Mononuclear cell (primary cell): ENCODE results near the gene DNAI1. TPM values are rescaled to one million over a fixed set of nuclear protein-coding genes. Genes with fewer than 3 reads are reported as not detected.

ENCODE experiments used
- H3K27me3 ChIP-seq: 2 replicates; pipeline ENCODE4 v1.6.0; 2011; ENCODE audit warnings: low read length, control low read depth; ENCODE audit not compliant: insufficient read depth
- H3K4me1 ChIP-seq: 2 replicates; pipeline ENCODE4 v1.5.1; 2011; ENCODE audit warnings: mild to moderate bottlenecking, low read length, control low read depth; ENCODE audit not compliant: insufficient read depth
- H3K4me3 ChIP-seq: 2 replicates; pipeline ENCODE4 v1.5.1; 2011; ENCODE audit warnings: mild to moderate bottlenecking, low read length, moderate library complexity
- H3K9me3 ChIP-seq: 2 replicates; pipeline ENCODE4 v1.5.1; 2011; ENCODE audit warnings: low read depth, mild to moderate bottlenecking, control low read depth, low read length
- total RNA-seq: library from RNA; depleted of rRNA; stranded (reverse); fragments of >200 nt; gene quantifications from one replicate; pipeline ENCODE4 v1.2.3, GENCODE V29; 2012

DNAI1 gene
- total RNA-seq, 1 donor: not detected

DNA sequence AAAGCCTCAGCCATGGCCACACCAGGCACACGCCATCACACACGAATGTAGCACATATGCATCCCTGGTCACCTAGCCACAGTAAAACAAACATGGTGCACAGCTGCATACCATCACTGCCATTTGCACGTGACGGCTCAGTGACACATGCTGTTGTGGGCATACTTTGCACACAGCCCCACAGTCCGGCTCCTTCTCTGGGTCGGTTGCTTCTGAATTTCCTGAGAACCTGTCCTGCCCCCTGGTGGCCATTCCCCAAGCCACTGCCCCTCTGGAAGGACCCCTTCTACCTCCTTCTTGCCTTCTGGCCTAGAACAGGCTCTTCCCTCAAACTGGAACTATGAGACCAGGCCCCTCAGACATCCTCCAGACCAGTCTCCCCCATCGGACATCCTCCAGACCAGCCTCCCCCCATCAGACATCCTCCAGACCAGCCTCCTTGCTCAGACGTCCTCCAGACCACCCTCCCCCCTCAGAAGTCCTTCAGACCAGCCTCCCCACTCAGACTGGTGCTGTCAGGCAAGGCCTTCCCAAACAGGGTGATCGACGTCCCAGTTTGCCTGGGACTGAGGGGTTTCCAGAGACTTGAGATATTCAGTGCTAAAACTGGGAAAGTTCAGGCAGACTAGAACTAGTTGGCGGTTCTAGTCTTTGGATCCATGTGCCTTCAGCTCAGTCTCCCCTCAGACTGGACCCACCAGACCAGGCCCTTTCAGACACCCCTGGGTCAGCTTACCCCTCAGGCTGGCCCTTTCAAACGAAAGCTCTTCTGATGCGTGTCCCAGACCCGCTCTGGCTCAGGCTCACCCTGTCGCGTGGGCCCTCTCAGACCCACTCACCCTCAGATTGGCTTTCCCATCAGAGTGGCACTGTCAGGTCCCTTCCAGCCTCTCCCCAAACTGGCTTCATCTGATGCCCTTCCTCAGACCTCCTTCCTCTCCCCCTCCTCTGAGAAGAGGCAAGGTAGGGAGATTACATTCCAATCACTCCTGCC is 88.5 kb downstream of the DNAI1 start:
- Histone ChIP-seq H3K27me3 (peaks cover 2% of the 10 kb centered on the region), H3K9me3 (no peaks in the 10 kb centered on the region), H3K4me3 (no peak overlapping the region), H3K4me1 (no peaks in the 10 kb centered on the region)

DNA sequence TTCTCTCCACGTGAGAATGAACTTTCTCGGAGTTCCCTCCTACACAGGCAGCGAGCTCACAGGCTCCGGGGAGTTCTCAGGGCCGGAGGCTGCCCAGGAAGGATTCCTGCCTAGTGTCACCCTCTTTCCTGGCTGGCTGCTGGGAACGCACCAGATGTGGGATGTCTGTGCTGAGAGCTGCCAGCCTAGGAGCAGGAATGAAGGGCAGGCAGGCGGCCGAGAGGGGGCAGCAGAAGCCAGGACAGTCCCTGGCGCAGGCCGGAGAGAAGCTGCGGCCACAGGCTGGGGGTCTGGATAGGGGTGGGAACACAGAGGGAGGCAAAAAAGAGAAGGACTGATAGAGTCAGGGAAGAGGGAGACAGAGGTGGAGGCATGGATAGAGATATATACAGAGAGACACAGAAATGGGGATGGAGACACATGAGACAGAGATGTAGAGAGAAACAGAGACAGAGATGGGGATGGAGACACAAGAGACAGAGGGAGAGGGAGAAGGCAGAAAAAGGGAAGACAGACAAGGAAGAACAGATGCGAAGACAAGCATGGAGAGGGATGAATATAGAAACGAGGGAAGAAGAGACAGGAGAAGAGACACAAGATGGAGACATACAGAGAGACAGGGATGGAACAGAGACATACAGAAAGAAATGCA is 89.5 kb downstream of the DNAI1 start:
- Histone ChIP-seq H3K4me1 (no peaks in the 10 kb centered on the region), H3K27me3 (peaks cover 2% of the 10 kb centered on the region), H3K4me3 (no peak overlapping the region), H3K9me3 (no peaks in the 10 kb centered on the region)

DNA sequence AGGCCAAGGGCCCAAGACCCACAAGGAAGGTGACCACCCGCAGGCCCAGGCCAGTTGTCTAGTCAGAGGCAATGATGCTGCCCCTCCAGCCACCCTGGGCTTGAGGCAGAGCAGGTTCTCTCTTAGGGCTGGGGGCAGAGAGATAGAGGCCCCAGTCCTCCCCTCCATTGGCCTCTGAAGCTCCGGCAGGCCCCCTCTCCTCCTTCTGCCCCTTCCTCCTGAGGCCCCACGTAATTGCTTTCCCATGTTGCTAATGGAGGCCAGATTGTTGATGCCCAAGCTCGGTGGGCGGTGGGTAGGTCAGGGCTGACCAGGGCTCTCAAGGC is 90.8 kb downstream of the DNAI1 start:
- no peak overlapping the region for H3K4me3 ChIP-seq
- H3K27me3 ChIP-seq: no peaks in the 10 kb centered on the region
- no peaks in the 10 kb centered on the region for H3K9me3 ChIP-seq
- no peaks in the 10 kb centered on the region for H3K4me1 ChIP-seq

DNA sequence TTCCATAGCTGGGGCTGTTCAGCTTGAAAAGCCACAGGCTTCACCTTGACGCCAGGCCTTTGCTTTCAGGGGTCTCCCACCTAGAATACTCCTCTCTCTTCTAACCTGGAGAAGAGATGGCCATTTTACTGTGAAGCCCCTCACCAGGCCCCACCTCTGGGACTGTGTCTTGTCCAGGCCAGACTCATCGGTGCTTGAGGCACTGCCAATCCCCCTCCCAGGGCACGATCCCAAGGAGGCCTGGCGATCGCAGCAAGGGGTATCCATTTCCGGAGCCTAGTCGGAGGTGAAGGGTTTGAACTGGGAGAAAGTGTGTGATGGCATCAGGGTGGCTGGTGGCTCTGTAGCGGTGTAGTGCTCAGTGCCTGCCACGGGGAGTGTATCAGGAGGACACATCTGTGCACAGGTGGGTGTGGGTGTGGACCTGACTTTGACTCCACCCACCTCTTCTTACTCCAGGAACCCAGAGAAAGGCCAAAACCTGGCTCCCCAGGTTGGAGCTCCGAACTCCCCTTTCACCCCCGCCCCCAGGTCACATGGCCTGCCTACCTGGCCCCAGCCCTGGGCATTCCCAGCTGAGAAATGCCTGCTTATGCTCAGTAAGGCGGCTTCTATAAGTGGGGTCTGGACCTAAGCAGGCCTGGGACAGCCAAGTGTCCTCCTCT is 91.5 kb downstream of the DNAI1 start:
- H3K27me3 ChIP-seq: no peaks in the 10 kb centered on the region
- no peaks in the 10 kb centered on the region for H3K4me1 ChIP-seq
- H3K9me3 ChIP-seq: no peaks in the 10 kb centered on the region
- no peak overlapping the region for H3K4me3 ChIP-seq

DNA sequence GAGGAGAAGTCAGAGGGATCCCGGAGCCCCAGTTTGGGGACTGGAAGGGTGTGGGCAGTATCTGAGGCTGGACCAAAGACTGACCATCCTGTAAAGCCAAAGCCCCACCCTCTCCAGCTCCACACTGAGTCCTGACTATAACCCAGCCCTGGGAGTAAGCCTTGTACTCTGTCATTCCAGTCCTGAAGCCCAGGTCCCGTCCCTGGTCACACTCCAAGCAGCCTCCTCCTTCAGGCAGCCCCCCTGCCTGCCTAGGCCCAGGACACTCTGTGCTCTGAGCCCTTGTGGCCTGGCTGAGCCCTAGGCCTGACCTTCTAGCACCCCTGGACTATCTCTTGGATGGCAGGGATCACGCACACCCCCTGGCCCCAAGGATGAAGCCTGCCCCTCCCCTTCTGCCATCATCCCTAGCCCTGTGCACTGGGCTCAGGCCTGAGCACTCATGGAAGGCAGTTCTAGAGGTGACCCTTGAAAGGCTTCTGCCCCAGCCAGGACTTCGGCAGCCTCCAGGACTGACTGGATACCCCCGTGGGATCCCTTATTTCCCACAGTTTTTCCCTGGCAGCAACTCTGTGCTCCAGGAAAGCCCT is 92.2 kb downstream of the DNAI1 start:
- Histone ChIP-seq H3K27me3 (no peaks in the 10 kb centered on the region), H3K9me3 (no peaks in the 10 kb centered on the region)

DNA sequence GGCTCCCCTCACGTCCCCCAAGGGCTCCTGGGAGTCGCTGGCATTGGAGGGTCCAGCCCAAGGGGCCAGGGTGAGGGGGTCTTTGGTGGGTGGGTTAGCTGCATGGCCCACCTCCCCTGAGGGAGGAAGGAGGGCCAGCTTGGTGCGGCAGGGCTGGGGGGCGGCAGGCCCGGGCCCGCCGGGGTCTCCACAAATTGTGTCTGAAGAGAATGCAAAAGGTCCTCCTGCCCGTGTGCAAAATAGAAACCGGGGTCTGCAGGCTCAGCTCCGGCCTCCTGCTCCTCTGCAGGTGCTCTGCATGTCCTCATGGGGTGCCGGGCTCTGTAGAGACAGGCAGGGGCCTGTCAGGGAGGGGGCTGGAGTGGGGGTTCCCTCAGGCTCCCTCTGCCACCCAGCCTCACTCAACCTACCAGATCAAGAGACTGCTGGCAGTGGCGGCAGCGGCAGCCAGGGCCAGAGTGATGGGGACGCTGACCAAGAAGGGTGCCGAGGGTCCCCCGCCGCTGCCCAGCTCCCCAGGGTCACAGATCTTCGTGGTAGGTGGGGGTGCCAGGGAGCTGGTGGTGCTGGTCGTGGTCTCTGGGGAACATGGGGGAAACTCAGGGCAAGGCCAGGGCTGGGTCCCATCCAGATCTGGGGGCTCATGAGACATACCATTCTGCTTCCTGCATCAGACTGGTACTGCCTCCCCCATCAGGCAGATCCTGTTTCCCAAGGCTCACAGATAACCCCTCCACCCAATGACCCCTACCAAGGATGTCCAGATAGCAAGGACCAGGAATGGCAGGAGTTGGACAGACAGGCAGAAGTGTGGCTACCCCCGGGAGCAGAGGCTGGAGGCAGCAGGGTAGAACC is 93.4 kb downstream of the DNAI1 start:
- H3K27me3 ChIP-seq: no peaks in the 10 kb centered on the region
- no peaks in the 10 kb centered on the region for H3K4me1 ChIP-seq
- no peak overlapping the region for H3K4me3 ChIP-seq
- no peaks in the 10 kb centered on the region for H3K9me3 ChIP-seq

More for the DNA sequence above, 92.2 kb downstream of the DNAI1 start:
- H3K4me3 ChIP-seq: no peak overlapping the region
- H3K4me1 ChIP-seq: no peaks in the 10 kb centered on the region

DNA sequence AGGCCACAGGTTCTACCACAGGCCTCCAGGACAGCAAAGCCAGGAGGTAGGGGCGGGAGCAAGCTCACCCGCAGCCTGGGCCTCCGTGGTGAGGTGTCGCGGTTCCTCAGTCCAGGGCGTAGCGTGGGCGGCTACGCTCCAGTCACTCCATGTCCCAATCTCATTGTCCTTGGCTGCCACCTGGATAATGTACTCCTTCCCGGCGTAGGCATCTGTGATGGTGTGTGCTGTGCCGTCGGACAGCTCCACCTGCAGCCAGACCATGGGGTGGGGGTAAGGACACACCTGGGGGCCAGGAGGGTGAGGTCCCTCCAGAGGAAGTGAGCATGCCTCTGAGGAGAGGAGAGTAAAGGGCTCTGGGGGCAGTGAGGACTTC is 94.0 kb downstream of the DNAI1 start:
- no peak overlapping the region for H3K4me3 ChIP-seq
- no peaks in the 10 kb centered on the region for H3K4me1 ChIP-seq
- no peaks in the 10 kb centered on the region for H3K9me3 ChIP-seq
- H3K27me3 ChIP-seq: no peaks in the 10 kb centered on the region

DNA sequence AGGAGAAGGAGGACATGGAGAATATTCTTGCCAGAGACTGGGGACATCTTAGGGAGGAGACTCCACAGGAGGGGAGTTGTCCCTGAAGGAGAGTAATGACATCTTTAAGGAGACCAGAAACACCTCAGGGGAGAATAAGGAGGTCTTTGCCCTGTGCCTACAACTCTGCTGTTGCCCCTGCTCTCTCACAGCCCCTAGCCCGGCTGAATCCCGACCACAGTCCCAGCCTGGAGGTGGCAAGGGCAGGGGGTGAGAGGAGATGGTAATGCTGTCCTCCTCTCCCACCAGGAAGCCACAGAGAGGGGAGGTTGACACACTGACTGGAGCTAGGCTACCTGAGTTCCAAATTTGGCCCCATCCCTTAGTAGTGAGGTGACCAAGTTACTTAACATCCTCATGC is 94.4 kb downstream of the DNAI1 start:
- H3K27me3 ChIP-seq: no peaks in the 10 kb centered on the region

DNA sequence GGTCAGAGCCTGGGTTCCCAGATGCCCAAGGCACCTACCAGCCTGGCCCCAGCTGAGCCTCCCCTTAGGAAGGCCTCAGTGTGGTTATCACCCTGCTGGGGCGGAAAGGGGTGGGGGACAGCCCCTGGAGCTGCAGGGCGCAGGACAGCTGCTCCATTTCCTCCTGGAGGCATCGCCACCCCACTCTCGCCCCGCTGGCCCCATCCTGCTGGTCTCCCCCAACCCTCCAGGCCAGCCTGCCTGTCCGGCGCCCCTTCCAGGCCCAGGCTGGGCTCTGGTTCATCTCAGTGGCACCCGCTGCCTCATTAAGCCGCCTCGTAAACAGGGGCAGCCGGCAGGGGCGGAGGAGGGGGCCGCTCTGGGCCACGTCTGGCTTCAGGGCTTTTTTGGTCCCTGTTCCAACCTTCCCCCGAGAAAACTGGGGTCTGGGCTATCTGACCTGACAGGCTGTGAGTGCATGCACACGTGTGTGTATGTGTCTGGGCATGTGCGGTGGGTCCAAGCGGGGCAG is 95.0 kb downstream of the DNAI1 start:
- Histone ChIP-seq H3K27me3 (no peaks in the 10 kb centered on the region), H3K9me3 (no peaks in the 10 kb centered on the region), H3K4me3 (no peak overlapping the region), H3K4me1 (no peaks in the 10 kb centered on the region)

More for the DNA sequence above, 94.4 kb downstream of the DNAI1 start:
- no peak overlapping the region for H3K4me3 ChIP-seq
- no peaks in the 10 kb centered on the region for H3K9me3 ChIP-seq
- H3K4me1 ChIP-seq: no peaks in the 10 kb centered on the region

DNA sequence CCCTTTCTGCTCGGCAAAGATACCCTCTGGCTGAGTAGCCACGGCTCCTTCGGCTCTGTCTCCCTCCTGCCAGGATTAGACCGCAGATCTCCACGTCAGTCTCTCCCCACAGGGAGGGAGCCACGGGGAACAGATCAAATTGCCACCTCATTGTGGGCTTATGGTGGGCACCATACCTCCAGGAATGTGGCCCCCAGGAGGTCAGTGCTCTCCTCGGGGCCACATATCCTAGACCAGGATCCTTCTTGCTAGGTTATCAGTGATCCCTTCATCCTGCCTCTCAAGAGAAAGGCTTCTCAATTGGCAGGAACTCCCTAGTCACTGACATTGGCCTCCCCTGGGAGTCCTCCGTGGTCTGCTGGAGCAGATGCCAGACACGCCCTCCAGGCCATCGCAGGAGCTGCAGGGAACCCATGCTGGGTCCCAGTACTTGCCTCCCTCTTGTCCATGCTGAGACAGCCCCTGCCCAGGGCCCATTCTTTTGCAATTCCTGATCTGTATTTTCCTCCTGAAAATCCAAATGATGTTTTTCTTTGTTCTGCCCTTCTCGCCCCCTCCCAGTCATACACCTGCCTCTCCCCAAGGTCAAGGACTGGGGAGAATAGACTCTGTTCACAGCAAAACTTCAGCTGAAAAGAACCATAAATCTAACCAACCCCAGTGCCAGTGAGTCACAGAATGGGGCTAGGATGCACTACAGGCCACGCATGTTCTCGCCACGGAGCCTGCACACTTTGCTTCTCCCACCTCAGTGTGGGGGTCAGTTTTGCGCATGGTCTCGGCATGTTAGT is 95.8 kb downstream of the DNAI1 start:
- Histone ChIP-seq H3K27me3 (no peaks in the 10 kb centered on the region), H3K4me3 (no peak overlapping the region), H3K9me3 (no peaks in the 10 kb centered on the region), H3K4me1 (no peaks in the 10 kb centered on the region)

DNA sequence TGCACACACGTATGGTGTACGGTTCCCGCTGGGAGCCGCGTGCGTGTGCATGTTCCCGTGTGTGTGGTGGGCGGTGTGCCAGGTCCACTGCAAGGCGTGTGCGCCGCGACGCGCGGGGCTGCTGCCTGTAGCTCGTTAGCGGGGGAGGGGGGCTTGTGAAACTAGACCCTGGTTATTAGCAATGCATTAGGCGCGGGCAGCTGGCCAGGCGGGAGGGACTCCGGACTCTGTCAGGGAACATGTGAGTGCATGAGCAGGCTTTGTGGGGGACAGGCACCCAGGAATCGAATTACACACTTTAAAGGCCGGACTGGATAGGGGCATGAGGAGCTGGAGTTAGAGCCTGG is 96.4 kb downstream of the DNAI1 start:
- Histone ChIP-seq H3K27me3 (no peaks in the 10 kb centered on the region), H3K4me1 (no peaks in the 10 kb centered on the region), H3K4me3 (no peak overlapping the region), H3K9me3 (no peaks in the 10 kb centered on the region)

DNA sequence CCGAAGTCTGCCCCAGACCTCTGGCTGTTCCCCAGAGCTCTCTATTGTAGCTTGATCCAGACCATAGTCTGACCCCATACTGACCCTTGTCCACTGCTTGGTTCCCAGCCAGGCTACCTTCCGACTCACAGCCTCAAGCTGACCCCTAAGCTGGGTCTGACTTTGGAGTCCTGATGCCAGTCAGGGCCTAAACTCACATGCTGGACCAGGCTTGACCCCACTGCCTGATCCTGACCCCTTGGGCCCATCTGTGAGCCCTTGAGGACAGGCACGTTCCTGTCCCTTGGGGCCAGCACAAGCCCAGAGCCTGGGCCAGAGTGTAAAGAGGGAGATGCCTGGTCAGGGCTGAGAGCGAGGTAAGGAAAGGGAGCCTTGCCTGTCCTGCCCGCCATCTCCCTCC is 96.9 kb downstream of the DNAI1 start:
- Histone ChIP-seq H3K9me3 (no peaks in the 10 kb centered on the region), H3K4me3 (no peak overlapping the region), H3K27me3 (no peaks in the 10 kb centered on the region), H3K4me1 (no peaks in the 10 kb centered on the region)

DNA sequence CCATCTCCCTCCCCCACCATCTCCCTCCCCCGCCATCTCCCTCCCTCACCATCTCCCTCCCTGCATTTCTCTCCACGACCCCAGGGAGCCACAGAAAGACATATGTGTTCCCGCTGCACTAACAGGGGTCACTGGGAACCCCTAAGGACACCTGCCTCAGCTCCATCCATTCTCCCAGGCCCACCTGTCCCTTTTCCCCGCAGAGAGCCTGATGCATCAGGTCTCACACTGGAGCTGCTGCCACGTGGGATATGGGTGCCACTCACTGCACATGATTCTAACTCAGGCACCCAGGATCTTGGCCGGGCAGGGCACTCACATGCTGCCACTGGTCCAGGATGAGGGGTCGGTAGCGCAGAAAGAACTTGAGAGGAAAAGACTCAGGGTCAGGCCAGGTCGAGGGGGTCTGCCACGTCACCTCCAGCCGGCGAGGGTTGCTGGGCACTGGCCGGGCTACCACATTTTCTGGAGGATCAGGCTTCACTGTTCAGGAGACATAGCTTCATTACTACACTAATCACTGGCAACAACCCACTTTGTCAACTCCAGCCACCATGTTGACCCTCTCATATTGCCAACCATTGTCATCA is 97.4 kb downstream of the DNAI1 start:
- Histone ChIP-seq H3K9me3 (no peaks in the 10 kb centered on the region), H3K27me3 (no peaks in the 10 kb centered on the region), H3K4me1 (no peaks in the 10 kb centered on the region), H3K4me3 (no peak overlapping the region)
